Tibial nerve (tissue), 4 donors: ENCODE results near the gene HHLA2. TPM values are rescaled to one million over a fixed set of nuclear protein-coding genes. Genes with fewer than 3 reads are reported as not detected.

Source experiments
- DNase-seq, 2 donors: peaks; one replicate each; pipeline ENCODE4 v3.0.0-alpha.2; 2019; ENCODE audit warnings: low spot score in 2 of 2
- H3K27ac ChIP-seq, 4 donors: fragments of 200-600 bp; sonication (generic) in 3 of 4; one replicate each; pipeline ENCODE4 v1.5.1; 2017 to 2019; ENCODE audit warnings: mild to moderate bottlenecking in 1 of 4
- H3K27me3 ChIP-seq, 2 donors: fragments of 200-600 bp; sonication (generic) in 1 of 2; one replicate each; pipeline versions ENCODE4 v1.5.1 to v1.6.0; 2017 to 2019
- H3K36me3 ChIP-seq, 3 donors: fragments of 200-600 bp; sonication (generic); one replicate each; pipeline ENCODE4 v1.5.1; 2018 to 2019
- H3K4me1 ChIP-seq, 4 donors: fragments of 200-600 bp; sonication (generic) in 3 of 4; one replicate each; pipeline ENCODE4 v1.5.1; 2017 to 2019
- H3K4me3 ChIP-seq, 4 donors: fragments of 200-600 bp; sonication (generic) in 3 of 4; one replicate each; pipeline ENCODE4 v1.5.1; 2017 to 2019; ENCODE audit warnings: mild to moderate bottlenecking in 1 of 4, moderate library complexity in 1 of 4
- H3K9me3 ChIP-seq, 4 donors: fragments of 200-600 bp; sonication (generic) in 3 of 4; one replicate each; pipeline ENCODE4 v1.5.1; 2017 to 2019
- CTCF ChIP-seq, 5 experiments: fragments of 200-600 bp in 3 of 5; fragments of 450-650 bp in 2 of 5; sonication (generic) in 3 of 5; IDR thresholded peaks; one replicate each; pipeline ENCODE4 v1.5.1; 2016 to 2019; ENCODE audit warnings: antibody characterized with exemption in 5 of 5, mild to moderate bottlenecking in 3 of 5, moderate library complexity in 2 of 5
- EP300 ChIP-seq, 2 donors: sonication (generic); formaldehyde crosslinking; IDR thresholded peaks; one replicate each; pipeline ENCODE4 v1.6.1; 2017; ENCODE audit warnings: antibody characterized with exemption in 2 of 2, mild to moderate bottlenecking in 1 of 2
- POLR2A ChIP-seq, 2 donors: fragments of 450-650 bp; IDR thresholded peaks; one replicate each; pipeline ENCODE4 v1.6.1; 2017; ENCODE audit warnings: antibody characterized with exemption in 2 of 2, mild to moderate bottlenecking in 2 of 2, moderate library complexity in 2 of 2
- WGBS, 2 donors: methylation state at CpG; one replicate each; pipeline ENCODE4 v1.1.5; 2018; 5-methylcytosine and 5-hydroxymethylcytosine counted together
- total RNA-seq, 4 donors: library from RNA; depleted of rRNA; stranded (reverse); fragments of >200 nt; gene quantifications; one replicate each; pipeline ENCODE4 v1.1.0, GENCODE V29; 2016

Gene HHLA2
- total RNA-seq, 4 donors from 2014 or later: 0.21 to 6.1 TPM; not detected in 2

DNA sequence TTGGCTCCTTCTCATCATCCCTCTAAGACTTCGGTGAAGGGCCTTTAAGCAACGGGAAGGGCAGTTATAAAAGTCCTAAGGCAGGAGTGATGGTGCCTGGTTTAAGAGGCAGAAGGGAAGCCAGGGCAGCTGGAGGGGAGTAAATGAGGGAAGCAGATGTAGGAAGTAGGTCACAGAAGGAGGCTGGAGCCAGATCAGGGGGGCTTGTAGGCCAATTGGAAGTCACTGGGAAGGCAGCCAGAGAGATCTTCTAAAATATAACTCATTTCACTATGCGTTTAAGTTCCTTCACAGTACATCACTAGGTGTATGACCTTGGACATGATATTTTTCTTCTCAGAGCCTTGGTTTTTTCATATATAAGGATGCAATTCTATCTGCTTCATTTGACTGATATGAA, 119.3 kb downstream of the HHLA2 start:
- Histone ChIP-seq H3K27ac (no peak overlapping the region), H3K4me1 (no peaks in the 10 kb centered on the region), H3K36me3 (no peaks in the 10 kb centered on the region), H3K4me3 (no peak overlapping the region), H3K9me3 (no peaks in the 10 kb centered on the region), H3K27me3 (no peaks in the 10 kb centered on the region)
- WGBS, 2 donors: 51 to 52% methylated on average over 3 of the region's 3 CpGs
- no peak for DNase-seq
- no peak for TF ChIP-seq POLR2A (IDR thresholded peaks at IDR 0.05)
- no peak for TF ChIP-seq EP300 (IDR thresholded peaks at IDR 0.05)
- TF ChIP-seq CTCF (IDR thresholded peaks at IDR 0.05): no peak

DNA sequence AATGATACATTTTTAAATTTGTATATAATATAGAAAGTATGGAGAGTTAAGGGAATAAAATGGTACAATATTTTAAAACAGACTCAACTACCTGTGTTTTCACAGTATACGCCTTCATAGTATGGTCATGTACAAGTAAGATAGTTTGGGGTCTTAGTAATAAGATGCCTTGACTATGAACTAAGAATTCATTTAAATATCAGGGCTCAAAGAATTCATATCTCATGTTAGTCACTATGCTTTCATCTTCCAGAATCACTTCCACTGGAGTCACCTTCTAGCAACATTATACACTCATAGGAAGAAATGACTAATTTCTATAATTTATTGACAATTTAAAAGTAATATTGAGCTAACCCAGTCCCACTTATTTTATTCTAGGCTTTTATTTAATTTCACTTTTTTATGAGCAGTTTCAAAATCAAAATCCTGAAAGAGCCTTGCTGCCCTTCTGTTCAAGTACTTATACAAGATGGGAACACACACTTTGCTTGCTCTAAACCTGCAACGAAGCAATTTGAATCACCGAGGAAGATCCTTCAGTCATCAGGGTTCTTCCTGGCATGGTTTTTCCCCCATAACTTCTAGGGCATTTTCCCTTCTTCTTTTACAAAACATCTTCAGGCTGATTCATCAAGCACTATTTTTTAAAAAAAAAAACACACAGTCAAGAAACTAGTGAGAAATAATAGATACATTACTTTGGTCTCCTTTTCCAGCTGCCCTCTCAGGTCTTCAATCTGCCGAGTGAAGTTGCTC, 119.9 kb downstream of the HHLA2 start:
- Histone ChIP-seq H3K27me3 (no peaks in the 10 kb centered on the region), H3K4me3 (no peak overlapping the region), H3K27ac (no peak overlapping the region), H3K4me1 (no peaks in the 10 kb centered on the region), H3K9me3 (no peaks in the 10 kb centered on the region), H3K36me3 (no peaks in the 10 kb centered on the region)
- no peak for DNase-seq
- WGBS, 2 donors: 86 to 90% methylated on average over 4 of the region's 4 CpGs
- TF ChIP-seq EP300 (IDR thresholded peaks at IDR 0.05) (no peak), POLR2A (IDR thresholded peaks at IDR 0.05) (no peak), CTCF (IDR thresholded peaks at IDR 0.05) (no peak)

- H3K9me3 ChIP-seq: no peaks in the 10 kb centered on the region
- 83 to 96% methylated on average over 2 of the region's 2 CpGs for WGBS, 2 donors
- H3K27ac ChIP-seq: no peak overlapping the region
Observed at GRCh38 chr3:108420926-108421325, 124.6 kb downstream of the HHLA2 start.

More at GRCh38 chr3:108420926-108421325, 124.6 kb downstream of the HHLA2 start:
- TF ChIP-seq CTCF (IDR thresholded peaks at IDR 0.05) (no peak), EP300 (IDR thresholded peaks at IDR 0.05) (no peak), POLR2A (IDR thresholded peaks at IDR 0.05) (no peak)
- H3K27me3 ChIP-seq: no peaks in the 10 kb centered on the region
- no peak overlapping the region for H3K4me3 ChIP-seq
- no peak for DNase-seq
- no peaks in the 10 kb centered on the region for H3K36me3 ChIP-seq
- no peaks in the 10 kb centered on the region for H3K4me1 ChIP-seq

Other genes with a start within 250 kb of the HHLA2 start
- 10 to 100 TPM; 57.9 to 63.9 (median 60.5) TPM for gene CD47, start 205.5 kb upstream of the HHLA2 start, total RNA-seq
- 10 to 100 TPM; 49.6 to 97.1 (median 63.5) TPM for gene IFT57, start 74.1 kb upstream of the HHLA2 start, total RNA-seq
- gene MYH15, start 214.0 kb downstream of the HHLA2 start, total RNA-seq: under 1 TPM in 2 of 4 donors, not detected in 2; under 0.01 to 0.22 TPM